Stimulated activated memory B cell treated with anti-CD40 and anti-IgM and Interleukin-4, amounts not matched to agents 10 μg/mL and 1 μg/mL and 100 μg/mL, for 72 hours (primary cell): Measurements from ENCODE around the gene TRIM10.

Experiments used
- ATAC-seq: fragments of 150-1000 bp; cut with Tn5 transposase; 2 replicates; pipeline ENCODE4 v1.10.0; 2021
- H3K27ac Mint-ChIP-seq: one replicate; pipeline ENCODE4 v1.8.0; 2022; ENCODE audit warnings: mild to moderate bottlenecking, mixed read lengths
- H3K27me3 Mint-ChIP-seq: one replicate; pipeline ENCODE4 v1.8.0; 2022; ENCODE audit warnings: mixed read lengths
- H3K36me3 Mint-ChIP-seq: one replicate; pipeline ENCODE4 v1.8.0; 2022; ENCODE audit warnings: mixed read lengths
- H3K4me1 Mint-ChIP-seq: one replicate; pipeline ENCODE4 v1.8.0; 2022; ENCODE audit warnings: mixed read lengths
- H3K4me3 Mint-ChIP-seq: one replicate; pipeline ENCODE4 v1.8.0; 2022; ENCODE audit warnings: mild to moderate bottlenecking, moderate library complexity, mixed read lengths
- H3K9me3 Mint-ChIP-seq: one replicate; pipeline ENCODE4 v1.8.0; 2022; ENCODE audit warnings: mixed read lengths

The TRIM10 gene

GRCh38 chr6:30102970-30103871 is 57.8 kb downstream of the TRIM10 start:
- H3K4me3 Mint-ChIP-seq, result peak overlapping the region; percentile 82
- peak; percentile 90 for ATAC-seq
- peaks cover 58% of the 10 kb centered on the region for H3K27me3 Mint-ChIP-seq
- no peaks in the 10 kb centered on the region for H3K36me3 Mint-ChIP-seq
- peaks cover 38% of the 10 kb centered on the region for H3K4me1 Mint-ChIP-seq
- H3K27ac Mint-ChIP-seq, result peak overlapping the region; percentile 43
- no peaks in the 10 kb centered on the region for H3K9me3 Mint-ChIP-seq

- no peaks in the 10 kb centered on the region for H3K9me3 Mint-ChIP-seq
- peak overlapping the region; percentile 43 for H3K27ac Mint-ChIP-seq
- peaks cover 44% of the 10 kb centered on the region for H3K4me1 Mint-ChIP-seq
- no peaks in the 10 kb centered on the region for H3K36me3 Mint-ChIP-seq
- H3K27me3 Mint-ChIP-seq, result peaks cover 58% of the 10 kb centered on the region
- peak overlapping the region; percentile 82 for H3K4me3 Mint-ChIP-seq
- ATAC-seq, result peak; percentile 24
These were observed 58.5 kb downstream of the TRIM10 start for GRCh38 chr6:30102414-30102969.
